HG03139 (cell line): ENCODE measurements around the gene CBR1.
"Not testable (repeated sequence)": the region's sequence is repeated elsewhere in the genome, so short reads cannot be mapped to it uniquely, and the experiment has no call there.

ENCODE experiments used
- ATAC-seq: cut with Tn5 transposase; IDR thresholded peaks from one replicate; pipeline ENCODE4 v1.9.1; 2021; ENCODE audit not compliant: unreplicated experiment

The CBR1 gene

GRCh38 chr21:36079010-36079649 lies 9.3 kb downstream of the CBR1 start:
- no peak for ATAC-seq

GRCh38 chr21:36079671-36080070 lies 9.8 kb downstream of the CBR1 start:
- ATAC-seq = no peak

- ATAC-seq = no peak
Measured at GRCh38 chr21:36080386-36080785, 10.6 kb downstream of the CBR1 start.

GRCh38 chr21:36082237-36082664 lies 12.4 kb downstream of the CBR1 start:
- ATAC-seq = no peak

- ATAC-seq = no peak
Measured at GRCh38 chr21:36087362-36088138, 17.7 kb downstream of the CBR1 start.

GRCh38 chr21:36089946-36090345 lies 20.1 kb downstream of the CBR1 start:
- ATAC-seq = no peak

- no peak for ATAC-seq
Measured at GRCh38 chr21:36092681-36093080, 22.9 kb downstream of the CBR1 start.

GRCh38 chr21:36093512-36093911 lies 23.7 kb downstream of the CBR1 start:
- no peak for ATAC-seq

GRCh38 chr21:36096398-36097290 lies 26.8 kb downstream of the CBR1 start:
- ATAC-seq = no peak

- ATAC-seq = no peak
Measured at GRCh38 chr21:36097427-36098181, 27.8 kb downstream of the CBR1 start.

- ATAC-seq = no peak
Measured at GRCh38 chr21:36098182-36098532, 28.3 kb downstream of the CBR1 start.

GRCh38 chr21:36099000-36099399 lies 29.2 kb downstream of the CBR1 start:
- ATAC-seq = no peak

GRCh38 chr21:36099695-36100211 lies 29.9 kb downstream of the CBR1 start:
- not testable (repeated sequence) for ATAC-seq

- no peak for ATAC-seq
Measured at GRCh38 chr21:36100971-36101641, 31.3 kb downstream of the CBR1 start.

GRCh38 chr21:36103434-36103833 lies 33.6 kb downstream of the CBR1 start:
- no peak for ATAC-seq

GRCh38 chr21:36104317-36105300 lies 34.8 kb downstream of the CBR1 start:
- no peak for ATAC-seq

GRCh38 chr21:36105327-36105842 lies 35.6 kb downstream of the CBR1 start:
- ATAC-seq = no peak

GRCh38 chr21:36109868-36110267 lies 40.0 kb downstream of the CBR1 start:
- ATAC-seq = no peak

- ATAC-seq = no peak
Measured at GRCh38 chr21:36111238-36111637, 41.4 kb downstream of the CBR1 start.
